ENCODE data around the gene MCM9. TPM values are rescaled to one million over a fixed set of nuclear protein-coding genes. Genes with fewer than 3 reads are reported as not detected.

The MCM9 gene
- polyA plus RNA-seq (2013), result 22.0 TPM

DNA sequence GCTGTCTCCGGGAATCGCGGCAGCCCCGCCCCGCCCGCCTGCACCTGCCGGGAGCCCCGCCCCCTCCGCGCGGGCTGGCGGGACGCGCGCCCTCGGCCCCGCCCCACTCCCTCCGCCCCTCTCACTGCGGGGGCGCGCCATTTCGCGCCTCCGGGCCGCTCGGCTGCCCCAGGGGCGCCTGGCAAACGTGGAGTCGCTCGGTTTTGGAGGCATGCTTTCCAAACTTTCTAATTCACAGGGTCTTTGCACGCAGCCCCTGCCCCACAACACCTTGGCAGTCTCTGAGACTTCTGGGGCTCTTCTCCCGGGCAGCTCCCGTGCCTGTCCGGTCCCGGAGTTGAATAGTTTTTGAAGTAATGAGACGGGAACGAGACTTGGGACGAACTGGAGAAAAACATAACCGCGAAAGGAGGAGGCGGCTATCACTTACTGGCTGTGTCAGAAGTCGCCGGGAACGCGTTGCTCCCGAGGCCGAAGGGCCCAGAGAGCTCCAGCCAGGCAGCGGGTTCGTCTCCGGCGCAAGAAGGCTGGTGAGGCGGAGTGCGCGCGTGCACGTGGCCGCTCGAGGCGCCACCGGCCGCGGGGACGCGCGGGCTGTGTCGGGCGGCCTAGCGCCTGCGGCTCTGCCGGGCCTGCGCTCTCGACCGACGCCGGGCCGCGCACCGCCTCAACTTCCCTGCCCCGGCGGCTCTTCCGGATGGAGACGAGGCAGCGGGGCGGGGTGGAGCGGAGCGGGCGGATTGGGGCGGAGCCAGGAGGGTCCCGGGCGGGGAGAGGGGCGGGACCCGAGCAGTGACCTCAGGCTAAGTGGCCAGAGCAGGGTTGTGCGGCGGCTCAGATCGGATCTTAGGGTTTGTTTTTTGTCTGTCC is at the start of gene MCM9:
TSS of gene MCM9 (minus strand) at position 699 of the 870 bp plus-strand sequence. CDS start 3,436 bp downstream, outside the sequence.
- POLR2A ChIA-PET, result interaction anchor here (0.6 to 1.2 kb wide), 4 partner anchors 25 to 374 kb away, joined by 3 read pairs; no protein-coding TSS in a partner anchor
- peak; percentile 88 to 95 (median 94) for DNase-seq
- WGBS (ENCODE audit: insufficient coverage), result 0% methylated on average over 76 of the region's 95 CpGs

GRCh38 chr6:118984342-118984741 is 49.4 kb upstream of the MCM9 start:
- H3K27ac ChIP-seq (ENCODE audit: insufficient read depth in 1 of 2, low read depth in 1 of 2, low read length in 2 of 2, poor library complexity in 1 of 2, severe bottlenecking in 2 of 2), result no peak overlapping the region
- WGBS (ENCODE audit: insufficient coverage), result 100% methylated on average over 1 of the region's 2 CpGs
- no peak overlapping the region for H3K4me3 ChIP-seq (ENCODE audit: control insufficient read depth in 1 of 7, extremely low read depth in 1 of 7, insufficient read depth in 4 of 7, low read depth in 2 of 7, low read length in 6 of 7)
- ChIA-PET POLR2A (no interaction called here), CTCF (no interaction called here)
- no peaks in the 10 kb centered on the region for H3K4me1 ChIP-seq (ENCODE audit: control extremely low read depth in 1 of 4, control insufficient read depth in 4 of 4, insufficient read depth in 4 of 4, low read length in 3 of 4)
- no peak for DNase-seq
- H3K27me3 ChIP-seq (replicated peaks in 2 of 5; ENCODE audit: control insufficient read depth in 4 of 5, insufficient read depth in 5 of 5, low read length in 4 of 5), result no peaks in the 10 kb centered on the region
- no peaks in the 10 kb centered on the region for H3K9me3 ChIP-seq (ENCODE audit: control extremely low read depth in 1 of 5, control insufficient read depth in 4 of 5, insufficient read depth in 2 of 5, low read depth in 1 of 5, low read length in 4 of 5)
- H3K36me3 ChIP-seq (ENCODE audit: control insufficient read depth in 4 of 4, insufficient read depth in 4 of 4, low read length in 3 of 4), result no peaks in the 10 kb centered on the region

More for the DNA sequence above, at the start of gene MCM9:
- H3K4me1 ChIP-seq (ENCODE audit: control extremely low read depth in 1 of 4, control insufficient read depth in 4 of 4, insufficient read depth in 4 of 4, low read length in 3 of 4), result peaks cover 4 to 16% (median 13%) of the 10 kb centered on the region in 4 experiments
- peak within 1 kb of the TSS; percentile 79 to 96 (median 94) for H3K4me3 ChIP-seq (ENCODE audit: control insufficient read depth in 1 of 7, extremely low read depth in 1 of 7, insufficient read depth in 4 of 7, low read depth in 2 of 7, low read length in 6 of 7)
- peaks cover 0 to 6% (median 0%) of the 10 kb centered on the region in 5 experiments for H3K9me3 ChIP-seq (ENCODE audit: control extremely low read depth in 1 of 5, control insufficient read depth in 4 of 5, insufficient read depth in 2 of 5, low read depth in 1 of 5, low read length in 4 of 5)
- H3K36me3 ChIP-seq (ENCODE audit: control insufficient read depth in 4 of 4, insufficient read depth in 4 of 4, low read length in 3 of 4), result peaks cover 4 to 17% (median 8%) of the 10 kb centered on the region in 4 experiments
- H3K27me3 ChIP-seq (replicated peaks in 2 of 5; ENCODE audit: control insufficient read depth in 4 of 5, insufficient read depth in 5 of 5, low read length in 4 of 5), result no peaks in the 10 kb centered on the region
- peak within 1 kb of the TSS; percentile 76 to 93 for H3K27ac ChIP-seq (ENCODE audit: insufficient read depth in 1 of 2, low read depth in 1 of 2, low read length in 2 of 2, poor library complexity in 1 of 2, severe bottlenecking in 2 of 2)
- CTCF ChIA-PET, result interaction anchor here (0.6 to 1.1 kb wide), 3 partner anchors 12 to 29 kb away, joined by 3 to 4 read pairs (median 4); no protein-coding TSS in a partner anchor

DNA sequence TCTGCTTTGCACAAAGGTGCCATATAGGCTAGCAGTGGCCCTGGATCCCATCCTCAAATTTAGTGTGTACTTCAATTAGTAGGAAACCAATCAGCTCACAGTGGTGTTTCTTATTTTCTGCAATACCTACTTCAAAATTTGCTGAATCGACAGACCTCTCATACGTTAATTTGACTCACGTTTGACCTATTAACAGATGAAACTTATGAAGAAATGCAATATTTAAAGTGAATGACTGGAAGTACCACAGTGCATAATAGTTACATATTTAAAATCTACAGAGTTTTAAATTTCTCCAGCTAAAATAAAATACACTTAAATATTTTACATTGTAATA is 47.6 kb upstream of the MCM9 start:
- Histone ChIP-seq H3K27me3 (replicated peaks in 2 of 5; ENCODE audit: control insufficient read depth in 4 of 5, insufficient read depth in 5 of 5, low read length in 4 of 5) (no peaks in the 10 kb centered on the region), H3K27ac (ENCODE audit: insufficient read depth in 1 of 2, low read depth in 1 of 2, low read length in 2 of 2, poor library complexity in 1 of 2, severe bottlenecking in 2 of 2) (no peak overlapping the region), H3K36me3 (ENCODE audit: control insufficient read depth in 4 of 4, insufficient read depth in 4 of 4, low read length in 3 of 4) (no peaks in the 10 kb centered on the region), H3K4me1 (ENCODE audit: control extremely low read depth in 1 of 4, control insufficient read depth in 4 of 4, insufficient read depth in 4 of 4, low read length in 3 of 4) (no peaks in the 10 kb centered on the region), H3K4me3 (ENCODE audit: control insufficient read depth in 1 of 7, extremely low read depth in 1 of 7, insufficient read depth in 4 of 7, low read depth in 2 of 7, low read length in 6 of 7) (no peak overlapping the region), H3K9me3 (ENCODE audit: control extremely low read depth in 1 of 5, control insufficient read depth in 4 of 5, insufficient read depth in 2 of 5, low read depth in 1 of 5, low read length in 4 of 5) (no peaks in the 10 kb centered on the region)
- POLR2A ChIA-PET, result no interaction called here
- DNase-seq, result no peak
- CTCF ChIA-PET, result interaction anchor here (1.2 to 1.4 kb wide), 2 partner anchors 10 to 12 kb away, joined by 3 read pairs; no protein-coding TSS in a partner anchor
- WGBS (ENCODE audit: insufficient coverage), result no CpG with 5 or more reads among the region's 3 CpGs

DNA sequence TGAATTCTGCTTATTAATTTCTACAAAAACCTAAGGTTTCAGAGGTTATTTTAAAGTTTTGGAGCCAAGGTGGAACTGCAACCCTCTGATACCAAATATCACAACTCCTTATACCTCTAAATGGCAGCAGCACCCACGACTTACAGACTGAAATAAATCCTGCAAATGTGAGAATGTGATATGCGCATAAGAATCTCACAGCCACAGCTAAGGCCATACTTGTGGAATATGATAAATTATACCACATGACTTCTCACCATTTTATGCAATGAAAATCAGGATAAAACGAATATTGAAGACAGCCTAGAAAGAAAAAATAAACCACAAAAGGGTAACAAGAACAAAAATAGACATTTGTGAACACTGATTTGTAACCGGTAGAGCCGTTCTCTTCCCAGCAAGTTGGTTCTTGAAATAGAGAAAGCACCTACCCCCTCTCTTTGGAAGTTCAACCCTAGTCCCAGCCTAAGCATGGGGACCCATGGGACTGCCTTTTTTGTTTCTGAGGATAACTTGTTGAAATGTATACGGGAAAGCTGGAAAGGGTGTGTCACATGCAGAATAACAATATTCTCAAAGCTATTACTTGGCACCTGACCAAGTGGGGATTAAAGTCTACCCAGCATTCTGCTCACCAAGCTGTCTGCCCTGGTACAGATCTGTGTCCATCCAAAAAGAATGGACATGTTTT is 47.1 kb upstream of the MCM9 start:
- H3K4me3 ChIP-seq (ENCODE audit: control insufficient read depth in 1 of 7, extremely low read depth in 1 of 7, insufficient read depth in 4 of 7, low read depth in 2 of 7, low read length in 6 of 7), result no peak overlapping the region
- no peak for DNase-seq

DNA sequence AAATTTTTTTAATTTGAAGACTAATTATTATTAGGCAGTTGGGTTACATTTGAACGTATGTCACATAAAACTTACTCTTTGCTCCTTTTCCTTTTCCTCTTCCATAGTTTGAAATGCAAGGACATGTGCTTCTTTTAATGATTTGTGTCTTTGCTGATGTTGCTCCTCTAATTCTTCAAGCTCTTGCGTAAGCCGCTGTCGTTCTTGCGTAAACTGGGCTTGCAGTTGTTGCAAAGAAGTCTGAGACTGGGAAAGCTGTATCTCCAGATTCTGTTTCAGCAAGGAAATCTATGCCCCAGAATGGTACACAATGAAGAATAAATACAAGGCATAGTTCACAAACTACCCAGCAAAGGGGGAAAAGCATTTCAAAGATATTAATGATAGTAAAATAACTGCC is 45.1 kb upstream of the MCM9 start:
- WGBS (ENCODE audit: insufficient coverage), result 92% methylated on average over 4 of the region's 5 CpGs
- H3K36me3 ChIP-seq (ENCODE audit: control insufficient read depth in 4 of 4, insufficient read depth in 4 of 4, low read length in 3 of 4), result no peaks in the 10 kb centered on the region
- CTCF ChIA-PET, result interaction anchor here (2.1 kb wide), 1 partner anchor 10 kb away, joined by 5 read pairs; no protein-coding TSS in a partner anchor
- no peak overlapping the region for H3K4me3 ChIP-seq (ENCODE audit: control insufficient read depth in 1 of 7, extremely low read depth in 1 of 7, insufficient read depth in 4 of 7, low read depth in 2 of 7, low read length in 6 of 7)
- no peaks in the 10 kb centered on the region for H3K9me3 ChIP-seq (ENCODE audit: control extremely low read depth in 1 of 5, control insufficient read depth in 4 of 5, insufficient read depth in 2 of 5, low read depth in 1 of 5, low read length in 4 of 5)
- no peaks in the 10 kb centered on the region for H3K4me1 ChIP-seq (ENCODE audit: control extremely low read depth in 1 of 4, control insufficient read depth in 4 of 4, insufficient read depth in 4 of 4, low read length in 3 of 4)
- POLR2A ChIA-PET, result no interaction called here
- H3K27ac ChIP-seq (ENCODE audit: insufficient read depth in 1 of 2, low read depth in 1 of 2, low read length in 2 of 2, poor library complexity in 1 of 2, severe bottlenecking in 2 of 2), result no peak overlapping the region
- DNase-seq, result peak in 1 of 3 donors; percentile 3
- no peaks in the 10 kb centered on the region for H3K27me3 ChIP-seq (replicated peaks in 2 of 5; ENCODE audit: control insufficient read depth in 4 of 5, insufficient read depth in 5 of 5, low read length in 4 of 5)

More for the DNA sequence above, 47.1 kb upstream of the MCM9 start:
- no peaks in the 10 kb centered on the region for H3K9me3 ChIP-seq (ENCODE audit: control extremely low read depth in 1 of 5, control insufficient read depth in 4 of 5, insufficient read depth in 2 of 5, low read depth in 1 of 5, low read length in 4 of 5)
- ChIA-PET POLR2A (no interaction called here), CTCF (interaction anchor here (1.2 to 1.4 kb wide), 2 partner anchors 10 to 12 kb away, joined by 3 read pairs; no protein-coding TSS in a partner anchor)
- no peaks in the 10 kb centered on the region for H3K4me1 ChIP-seq (ENCODE audit: control extremely low read depth in 1 of 4, control insufficient read depth in 4 of 4, insufficient read depth in 4 of 4, low read length in 3 of 4)
- H3K27ac ChIP-seq (ENCODE audit: insufficient read depth in 1 of 2, low read depth in 1 of 2, low read length in 2 of 2, poor library complexity in 1 of 2, severe bottlenecking in 2 of 2), result no peak overlapping the region
- H3K36me3 ChIP-seq (ENCODE audit: control insufficient read depth in 4 of 4, insufficient read depth in 4 of 4, low read length in 3 of 4), result no peaks in the 10 kb centered on the region
- H3K27me3 ChIP-seq (replicated peaks in 2 of 5; ENCODE audit: control insufficient read depth in 4 of 5, insufficient read depth in 5 of 5, low read length in 4 of 5), result no peaks in the 10 kb centered on the region
- 93% methylated on average over 2 of the region's 6 CpGs for WGBS (ENCODE audit: insufficient coverage)

DNA sequence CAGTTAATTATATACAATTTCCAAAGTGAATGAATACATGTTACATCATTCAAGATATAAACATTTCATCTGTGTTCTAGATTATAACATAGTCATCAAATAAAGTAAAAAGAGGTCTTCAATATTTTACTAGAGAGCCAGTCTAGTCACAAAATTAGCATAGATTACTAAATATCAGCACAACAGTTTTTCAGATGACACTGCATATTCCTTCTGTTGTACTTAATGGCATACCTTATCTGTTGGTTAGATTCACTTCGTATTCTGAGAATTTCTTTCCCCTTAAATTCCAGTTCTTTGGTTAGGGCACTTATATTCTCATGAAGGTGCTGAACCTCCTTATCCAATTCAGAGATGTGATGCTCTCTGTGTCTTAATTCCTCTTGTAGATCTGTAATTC is 39.8 kb upstream of the MCM9 start:
- Histone ChIP-seq H3K4me1 (ENCODE audit: control extremely low read depth in 1 of 4, control insufficient read depth in 4 of 4, insufficient read depth in 4 of 4, low read length in 3 of 4) (no peaks in the 10 kb centered on the region), H3K36me3 (ENCODE audit: control insufficient read depth in 4 of 4, insufficient read depth in 4 of 4, low read length in 3 of 4) (no peaks in the 10 kb centered on the region), H3K27ac (ENCODE audit: insufficient read depth in 1 of 2, low read depth in 1 of 2, low read length in 2 of 2, poor library complexity in 1 of 2, severe bottlenecking in 2 of 2) (no peak overlapping the region), H3K4me3 (ENCODE audit: control insufficient read depth in 1 of 7, extremely low read depth in 1 of 7, insufficient read depth in 4 of 7, low read depth in 2 of 7, low read length in 6 of 7) (no peak overlapping the region), H3K27me3 (replicated peaks in 2 of 5; ENCODE audit: control insufficient read depth in 4 of 5, insufficient read depth in 5 of 5, low read length in 4 of 5) (no peaks in the 10 kb centered on the region), H3K9me3 (ENCODE audit: control extremely low read depth in 1 of 5, control insufficient read depth in 4 of 5, insufficient read depth in 2 of 5, low read depth in 1 of 5, low read length in 4 of 5) (no peaks in the 10 kb centered on the region)
- DNase-seq, result no peak
- ChIA-PET CTCF (interaction anchor here (1.0 kb wide), 1 partner anchor 11 kb away, joined by 3 read pairs; no protein-coding TSS in a partner anchor), POLR2A (no interaction called here)
- no CpG with 5 or more reads among the region's 1 CpG for whole genome bisulfite sequencing (ENCODE audit: insufficient coverage)
